Small intestine (tissue), 7 donors: Measurements from ENCODE around the gene PSMB2. TPM values are rescaled to one million over a fixed set of nuclear protein-coding genes. Genes with fewer than 3 reads are reported as not detected.

Source experiments
- DNase-seq, 2 donors: peaks; one replicate each; pipeline versions ENCODE4 v3.0.0 to v3.0.0-alpha.2; 2013
- FAIRE-seq: peaks from 2 replicates; lab custom pipeline; 2012; peaks lifted over from hg19 to GRCh38; lab: Jason Lieb, UNC
- H3K27ac ChIP-seq, 3 donors: one replicate each; pipeline ENCODE4 v1.5.1; 2013; ENCODE audit warnings: low read length in 2 of 3, mild to moderate bottlenecking in 2 of 3, control low read depth in 1 of 3, inconsistent platforms in 1 of 3, low read depth in 1 of 3, moderate library complexity in 1 of 3
- H3K27me3 ChIP-seq, 3 donors: one replicate each; pipeline ENCODE4 v1.6.1; 2013; ENCODE audit warnings: low read length in 3 of 3, inconsistent platforms in 1 of 3; ENCODE audit not compliant: control insufficient read depth in 3 of 3, insufficient read depth in 3 of 3
- H3K36me3 ChIP-seq, 3 donors: one replicate each; pipeline ENCODE4 v1.6.1; 2013; ENCODE audit warnings: low read length in 3 of 3, inconsistent platforms in 1 of 3, low read depth in 1 of 3, mild to moderate bottlenecking in 1 of 3, moderate library complexity in 1 of 3; ENCODE audit not compliant: control insufficient read depth in 3 of 3, insufficient read depth in 2 of 3
- H3K4me1 ChIP-seq, 3 donors: one replicate each; pipeline ENCODE4 v1.6.1; 2013; ENCODE audit warnings: low read length in 2 of 3, inconsistent platforms in 1 of 3, low read depth in 1 of 3, mild to moderate bottlenecking in 1 of 3, moderate library complexity in 1 of 3; ENCODE audit not compliant: control insufficient read depth in 3 of 3, insufficient read depth in 2 of 3
- H3K4me3 ChIP-seq, 3 donors: one replicate each; pipeline ENCODE4 v1.5.1; 2013; ENCODE audit warnings: low read length in 3 of 3, control low read depth in 1 of 3, inconsistent platforms in 1 of 3, low read depth in 1 of 3, mild to moderate bottlenecking in 1 of 3, moderate library complexity in 1 of 3
- H3K9me3 ChIP-seq, 2 donors: one replicate each; pipeline ENCODE4 v1.6.1; 2013; ENCODE audit warnings: low read depth in 1 of 2, low read length in 1 of 2; ENCODE audit not compliant: control insufficient read depth in 2 of 2, insufficient read depth in 1 of 2
- WGBS, 3 donors: extraction: QIAGEN DNeasy Blood & Tissue Kit; methylation state at CpG; one replicate each; pipeline ENCODE4 v1.1.7; 2013; 5-methylcytosine and 5-hydroxymethylcytosine counted together
- polyA plus RNA-seq, 4 donors: library from polyadenylated mRNA; stranded (reverse) in 3 of 4; unstranded in 1 of 4; fragments of 200-250 nt in 3 of 4; fragments of 120-200 nt in 1 of 4; gene quantifications; one replicate each; pipeline versions ENCODE4 v1.2.1 to v1.2.3, GENCODE V29; 2013
- donor health status: healthy with polysubstance abuse.
- donor health status: control.
- donor health status: control.
- donor health status: Bipolar disorder and iron deficiency.
- donor health status: healthy.

The PSMB2 gene
- polyA plus RNA-seq, 4 donors, result 30.9 to 76.2 (median 44.8) TPM

GRCh38 chr1:35572296-35572695, 69.0 kb downstream of the PSMB2 start:
- WGBS, 3 donors, result 80 to 95% (median 82%) methylated on average over 2 of the region's 2 CpGs
- FAIRE-seq (no peak), DNase-seq (no peak)
- Histone ChIP-seq H3K4me3 (no peak overlapping the region), H3K4me1 (peaks cover 0 to 27% (median under 1%) of the 10 kb centered on the region in 3 donors), H3K27ac (no peak overlapping the region), H3K36me3 (peaks cover 0 to under 1% (median 0%) of the 10 kb centered on the region in 3 donors), H3K9me3 (no peaks in the 10 kb centered on the region), H3K27me3 (peaks cover 0 to 66% (median 15%) of the 10 kb centered on the region in 3 donors)

GRCh38 chr1:35571263-35571662, 70.1 kb downstream of the PSMB2 start:
- H3K9me3 ChIP-seq, result no peaks in the 10 kb centered on the region
- H3K27ac ChIP-seq, result no peak overlapping the region
- DNase-seq, result no peak
- H3K27me3 ChIP-seq, result peaks cover 0 to 58% (median 15%) of the 10 kb centered on the region in 3 donors
- peaks cover 0 to 9% (median 0%) of the 10 kb centered on the region in 3 donors for H3K36me3 ChIP-seq
- H3K4me3 ChIP-seq, result no peak overlapping the region
- no peak for FAIRE-seq
- WGBS, 3 donors, result 87 to 89% (median 88%) methylated on average over 8 of the region's 8 CpGs
- H3K4me1 ChIP-seq, result peaks cover 0 to 20% (median 0%) of the 10 kb centered on the region in 3 donors

GRCh38 chr1:35570589-35571137, 70.7 kb downstream of the PSMB2 start:
- WGBS, 3 donors, result 48 to 79% (median 75%) methylated on average over 10 of the region's 10 CpGs
- peaks cover 0 to 10% (median 0%) of the 10 kb centered on the region in 3 donors for H3K36me3 ChIP-seq

GRCh38 chr1:35569936-35570335, 71.4 kb downstream of the PSMB2 start:
- Histone ChIP-seq H3K9me3 (no peaks in the 10 kb centered on the region), H3K27ac (no peak overlapping the region), H3K27me3 (peaks cover 0 to 48% (median 15%) of the 10 kb centered on the region in 3 donors), H3K36me3 (peaks cover 0 to 16% (median 0%) of the 10 kb centered on the region in 3 donors), H3K4me1 (peaks cover 0 to 8% (median 0%) of the 10 kb centered on the region in 3 donors), H3K4me3 (no peak overlapping the region)
- no peak for FAIRE-seq
- DNase-seq, result no peak
- 50 to 80% (median 56%) methylated on average over 1 of the region's 1 CpG for WGBS, 3 donors

More at GRCh38 chr1:35570589-35571137, 70.7 kb downstream of the PSMB2 start:
- Histone ChIP-seq H3K4me1 (peaks cover 0 to 14% (median 0%) of the 10 kb centered on the region in 3 donors), H3K27ac (no peak overlapping the region), H3K27me3 (peaks cover 0 to 52% (median 15%) of the 10 kb centered on the region in 3 donors), H3K4me3 (no peak overlapping the region), H3K9me3 (no peaks in the 10 kb centered on the region)
- DNase-seq (no peak), FAIRE-seq (no peak)

GRCh38 chr1:35568975-35569395, 72.3 kb downstream of the PSMB2 start:
- peaks cover 0 to 4% (median 0%) of the 10 kb centered on the region in 3 donors for H3K4me1 ChIP-seq
- peaks cover 0 to 40% (median 15%) of the 10 kb centered on the region in 3 donors for H3K27me3 ChIP-seq
- no peak overlapping the region for H3K4me3 ChIP-seq
- H3K27ac ChIP-seq, result no peak overlapping the region
- no peaks in the 10 kb centered on the region for H3K9me3 ChIP-seq
- WGBS, 3 donors, result 17 to 25% (median 25%) methylated on average over 4 of the region's 4 CpGs
- DNase-seq (peak; percentile 74 to 81), FAIRE-seq (no peak)
- peaks cover 0 to 25% (median 0%) of the 10 kb centered on the region in 3 donors for H3K36me3 ChIP-seq

GRCh38 chr1:35567947-35568558, 73.3 kb downstream of the PSMB2 start:
- 73 to 84% (median 73%) methylated on average over 9 of the region's 9 CpGs for WGBS, 3 donors
- H3K4me3 ChIP-seq, result no peak overlapping the region
- FAIRE-seq (no peak), DNase-seq (no peak)
- no peak overlapping the region for H3K27ac ChIP-seq
- no peaks in the 10 kb centered on the region for H3K9me3 ChIP-seq
- H3K36me3 ChIP-seq, result peaks cover 0 to 33% (median 0%) of the 10 kb centered on the region in 3 donors
- peaks cover 0 to 33% (median 11%) of the 10 kb centered on the region in 3 donors for H3K27me3 ChIP-seq
- H3K4me1 ChIP-seq, result peaks cover 0 to 4% (median 0%) of the 10 kb centered on the region in 3 donors

GRCh38 chr1:35565742-35566133, 75.6 kb downstream of the PSMB2 start:
- Histone ChIP-seq H3K27me3 (peaks cover 0 to 9% (median 0%) of the 10 kb centered on the region in 3 donors), H3K4me3 (no peak overlapping the region), H3K9me3 (no peaks in the 10 kb centered on the region), H3K27ac (no peak overlapping the region), H3K4me1 (no peaks in the 10 kb centered on the region), H3K36me3 (peaks cover 0 to 55% (median 0%) of the 10 kb centered on the region in 3 donors)
- FAIRE-seq (no peak), DNase-seq (no peak)
- 93 to 96% (median 94%) methylated on average over 11 of the region's 11 CpGs for WGBS, 3 donors

GRCh38 chr1:35564884-35565741, 76.2 kb downstream of the PSMB2 start:
- no peak for DNase-seq
- no peaks in the 10 kb centered on the region for H3K4me1 ChIP-seq
- 87 to 90% (median 89%) methylated on average over 27 to 28 of the region's 28 CpGs for WGBS, 3 donors

More at GRCh38 chr1:35564884-35565741, 76.2 kb downstream of the PSMB2 start:
- Histone ChIP-seq H3K36me3 (peaks cover 0 to 61% (median 0%) of the 10 kb centered on the region in 3 donors), H3K27ac (no peak overlapping the region), H3K9me3 (no peaks in the 10 kb centered on the region), H3K27me3 (peaks cover 0 to 3% (median 0%) of the 10 kb centered on the region in 3 donors), H3K4me3 (no peak overlapping the region)
- FAIRE-seq, result no peak
